ENCODE results near the gene DENND6B. TPM values are rescaled to one million over a fixed set of nuclear protein-coding genes. Genes with fewer than 3 reads are reported as not detected.

Gene DENND6B
- total RNA-seq, 1 experiment from 2014 or later = 14.3 TPM

DNA sequence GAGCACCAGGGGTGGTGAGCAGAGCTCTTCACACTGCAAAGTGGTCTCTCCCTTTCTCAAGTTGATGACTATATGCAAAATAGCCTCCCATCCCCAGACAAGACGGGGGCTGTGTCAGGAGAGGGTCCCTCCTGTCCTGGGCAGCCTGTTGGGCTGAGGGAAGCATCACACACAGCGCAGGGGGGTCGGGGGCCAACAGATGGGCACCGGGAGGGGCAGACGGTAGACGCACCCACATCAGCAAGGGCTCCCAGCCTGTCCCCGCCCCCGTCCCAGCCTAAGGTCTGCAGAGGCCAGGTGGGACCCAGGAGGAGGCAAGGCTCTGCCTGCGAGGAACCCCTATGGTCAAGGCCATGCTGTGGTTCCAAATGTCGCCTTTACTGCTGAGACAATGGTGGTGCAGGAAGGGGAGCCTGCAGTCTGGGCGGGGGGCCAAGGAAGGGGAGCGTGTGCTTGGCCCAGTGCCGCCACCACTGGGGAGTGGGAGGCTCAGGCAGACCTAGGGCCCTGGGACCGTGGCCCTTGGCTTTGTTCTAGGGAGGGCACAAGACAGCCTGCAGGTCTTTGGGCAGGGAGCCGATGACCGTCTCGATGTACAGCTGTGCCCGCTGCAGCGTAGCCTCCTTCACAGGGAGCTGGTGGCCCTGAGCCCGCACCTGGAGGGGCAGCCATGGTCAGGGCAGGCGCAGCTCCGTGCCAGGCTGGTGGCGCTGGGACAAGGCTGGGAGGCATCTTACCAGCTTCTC is 15.0 kb downstream of the DENND6B start:
- Histone ChIP-seq H3K4me3 (no peak overlapping the region), H3K36me3 (ENCODE audit: low read depth) (no peaks in the 10 kb centered on the region), H3K79me2 (ENCODE audit: low read depth) (peaks cover 4% of the 10 kb centered on the region), H3K4me1 (replicated peaks; ENCODE audit: insufficient read depth) (peaks cover 13% of the 10 kb centered on the region), H3K9me2 (ENCODE audit: insufficient read depth) (no peaks in the 10 kb centered on the region), H3K4me2 (no peak overlapping the region), H4K20me1 (ENCODE audit: insufficient read depth) (no peaks in the 10 kb centered on the region), H3F3A (ENCODE audit: insufficient read depth, low read depth) (peaks cover 29% of the 10 kb centered on the region; the same call in 1 of the 2 replicates), H3K27me3 (ENCODE audit: insufficient read depth, low read depth) (no peaks in the 10 kb centered on the region), H3K9me3 (ENCODE audit: insufficient read depth, low read depth) (no peaks in the 10 kb centered on the region), H3K27ac (no peak overlapping the region), H2AFZ (no peak overlapping the region)
- CTCF ChIA-PET = no interaction called here
- DNase-seq = no peak
- POLR2A ChIA-PET (ENCODE audit: unreplicated experiment) = no interaction called here
- intact Hi-C loops (cut with micrococcal nuclease; ENCODE audit: unreplicated experiment) = no loop called here
- no TSS peak for BruUV-seq (replicated peaks)
- no peak for TF ChIP-seq EZH2 (IDR thresholded peaks at IDR 0.05; ENCODE audit: low read depth)
- TF ChIP-seq, protein P1, sequence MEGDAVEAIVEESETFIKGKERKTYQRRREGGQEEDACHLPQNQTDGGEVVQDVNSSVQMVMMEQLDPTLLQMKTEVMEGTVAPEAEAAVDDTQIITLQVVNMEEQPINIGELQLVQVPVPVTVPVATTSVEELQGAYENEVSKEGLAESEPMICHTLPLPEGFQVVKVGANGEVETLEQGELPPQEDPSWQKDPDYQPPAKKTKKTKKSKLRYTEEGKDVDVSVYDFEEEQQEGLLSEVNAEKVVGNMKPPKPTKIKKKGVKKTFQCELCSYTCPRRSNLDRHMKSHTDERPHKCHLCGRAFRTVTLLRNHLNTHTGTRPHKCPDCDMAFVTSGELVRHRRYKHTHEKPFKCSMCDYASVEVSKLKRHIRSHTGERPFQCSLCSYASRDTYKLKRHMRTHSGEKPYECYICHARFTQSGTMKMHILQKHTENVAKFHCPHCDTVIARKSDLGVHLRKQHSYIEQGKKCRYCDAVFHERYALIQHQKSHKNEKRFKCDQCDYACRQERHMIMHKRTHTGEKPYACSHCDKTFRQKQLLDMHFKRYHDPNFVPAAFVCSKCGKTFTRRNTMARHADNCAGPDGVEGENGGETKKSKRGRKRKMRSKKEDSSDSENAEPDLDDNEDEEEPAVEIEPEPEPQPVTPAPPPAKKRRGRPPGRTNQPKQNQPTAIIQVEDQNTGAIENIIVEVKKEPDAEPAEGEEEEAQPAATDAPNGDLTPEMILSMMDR (conservative IDR thresholded peaks at IDR 0.05) = no peak

DNA sequence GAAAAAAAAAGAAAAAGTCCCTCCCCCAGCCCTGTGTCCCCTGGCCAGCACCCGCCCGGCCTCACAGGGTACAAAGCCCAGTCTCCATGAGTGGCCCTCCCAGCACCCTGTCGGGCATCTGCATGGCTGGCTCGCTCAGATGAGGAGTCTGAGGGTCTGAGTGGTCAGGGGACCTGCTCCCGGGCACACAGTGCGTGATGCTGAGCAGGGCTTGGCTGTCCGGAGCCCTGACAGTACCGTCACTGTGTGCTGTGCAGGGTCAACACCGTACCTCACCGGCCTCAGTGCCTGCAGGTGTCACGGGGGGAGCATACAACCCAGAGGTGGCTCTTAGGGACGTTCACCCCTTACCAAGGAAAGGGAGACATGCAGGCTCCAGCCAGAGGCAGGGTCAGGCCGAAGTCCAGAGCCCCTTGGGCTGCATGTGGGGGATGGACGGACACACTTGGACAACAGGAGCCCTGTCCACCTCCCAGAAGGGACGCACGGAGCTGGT is 15.8 kb downstream of the DENND6B start:
- H3K27ac ChIP-seq = no peak overlapping the region
- no TSS peak for BruUV-seq (replicated peaks)
- peaks cover 12% of the 10 kb centered on the region for H3K79me2 ChIP-seq (ENCODE audit: low read depth)
- H3K4me1 ChIP-seq (replicated peaks; ENCODE audit: insufficient read depth) = peaks cover 13% of the 10 kb centered on the region
- H2AFZ ChIP-seq = no peak overlapping the region
- no peak for TF ChIP-seq EZH2 (IDR thresholded peaks at IDR 0.05; ENCODE audit: low read depth)
- TF ChIP-seq, protein P1 (conservative IDR thresholded peaks at IDR 0.05) = no peak
- no peaks in the 10 kb centered on the region for H3K27me3 ChIP-seq (ENCODE audit: insufficient read depth, low read depth)
- DNase-seq = no peak
- intact Hi-C loops (cut with micrococcal nuclease; ENCODE audit: unreplicated experiment) = no loop called here
- H4K20me1 ChIP-seq (ENCODE audit: insufficient read depth) = no peaks in the 10 kb centered on the region
- no peaks in the 10 kb centered on the region for H3K9me2 ChIP-seq (ENCODE audit: insufficient read depth)
- H3F3A ChIP-seq (ENCODE audit: insufficient read depth, low read depth) = peaks cover 27% of the 10 kb centered on the region; the same call in 1 of the 2 replicates
- ChIA-PET CTCF (no interaction called here), POLR2A (ENCODE audit: unreplicated experiment) (no interaction called here)
- H3K36me3 ChIP-seq (ENCODE audit: low read depth) = no peaks in the 10 kb centered on the region
- no peaks in the 10 kb centered on the region for H3K9me3 ChIP-seq (ENCODE audit: insufficient read depth, low read depth)
- no peak overlapping the region for H3K4me3 ChIP-seq
- H3K4me2 ChIP-seq = no peak overlapping the region

DNA sequence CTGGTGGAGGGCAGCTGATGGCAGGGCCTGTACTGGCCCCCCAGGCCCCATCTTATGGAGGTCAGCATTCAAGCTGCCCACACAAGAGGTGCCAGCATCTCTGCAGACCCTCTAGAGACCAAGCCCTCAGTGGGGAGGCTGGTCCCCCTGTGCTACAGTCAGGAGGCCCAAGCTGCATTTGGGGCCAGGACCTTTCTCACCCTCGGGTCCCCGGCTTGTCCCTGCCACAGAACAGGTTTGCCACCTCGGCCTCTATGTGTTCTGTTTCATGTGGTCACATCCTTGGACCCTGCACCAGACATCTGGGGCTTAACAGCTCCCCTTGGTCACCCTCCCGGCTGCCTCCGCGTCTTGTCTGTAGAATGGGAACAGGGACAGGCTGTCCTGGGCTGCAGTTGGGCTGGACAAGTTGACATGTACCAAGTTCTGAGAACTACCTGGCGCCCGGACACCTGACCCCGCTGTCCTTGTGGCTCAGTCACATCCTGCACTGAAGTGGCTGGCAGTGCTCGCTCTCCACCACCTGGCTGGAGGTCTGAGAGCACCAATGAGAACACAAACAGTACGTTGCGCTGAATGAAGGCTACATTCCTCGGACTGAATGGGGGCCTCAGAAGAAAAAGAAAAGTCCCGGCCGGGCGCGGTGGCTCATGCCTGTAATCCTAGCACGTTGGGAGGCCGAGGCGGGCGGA is 16.6 kb downstream of the DENND6B start:
- intact Hi-C loops (cut with micrococcal nuclease; ENCODE audit: unreplicated experiment) = no loop called here
- no peak overlapping the region for H2AFZ ChIP-seq
- no peaks in the 10 kb centered on the region for H3K9me2 ChIP-seq (ENCODE audit: insufficient read depth)
- H3K79me2 ChIP-seq (ENCODE audit: low read depth) = peaks cover 19% of the 10 kb centered on the region
- H3K9me3 ChIP-seq (ENCODE audit: insufficient read depth, low read depth) = no peaks in the 10 kb centered on the region
- H3K4me1 ChIP-seq (replicated peaks; ENCODE audit: insufficient read depth) = peaks cover 18% of the 10 kb centered on the region
- H3K27me3 ChIP-seq (ENCODE audit: insufficient read depth, low read depth) = no peaks in the 10 kb centered on the region
- ChIA-PET CTCF (no interaction called here), POLR2A (ENCODE audit: unreplicated experiment) (no interaction called here)
- H3K4me2 ChIP-seq = no peak overlapping the region
- H3K4me3 ChIP-seq = no peak overlapping the region
- TF ChIP-seq EZH2 (IDR thresholded peaks at IDR 0.05; ENCODE audit: low read depth) = no peak
- TF ChIP-seq, protein P1 (conservative IDR thresholded peaks at IDR 0.05) = no peak
- H4K20me1 ChIP-seq (ENCODE audit: insufficient read depth) = 0 out of 2 replicates have a peak, but pooled peaks cover 4% of the 10 kb centered on the region
- peaks cover 30% of the 10 kb centered on the region; the same call in 1 of the 2 replicates for H3F3A ChIP-seq (ENCODE audit: insufficient read depth, low read depth)
- no TSS peak for BruUV-seq (replicated peaks)
- H3K36me3 ChIP-seq (ENCODE audit: low read depth) = no peaks in the 10 kb centered on the region
- no peak overlapping the region for H3K27ac ChIP-seq
- no peak for DNase-seq
